GM18511 (cell line): ENCODE data around the gene LARGE2.

Source experiments
- ATAC-seq: cut with Tn5 transposase; IDR thresholded peaks from one replicate; pipeline ENCODE4 v1.9.1; 2021; ENCODE audit warnings: mild to moderate bottlenecking, moderate library complexity; ENCODE audit not compliant: unreplicated experiment

The LARGE2 gene

DNA sequence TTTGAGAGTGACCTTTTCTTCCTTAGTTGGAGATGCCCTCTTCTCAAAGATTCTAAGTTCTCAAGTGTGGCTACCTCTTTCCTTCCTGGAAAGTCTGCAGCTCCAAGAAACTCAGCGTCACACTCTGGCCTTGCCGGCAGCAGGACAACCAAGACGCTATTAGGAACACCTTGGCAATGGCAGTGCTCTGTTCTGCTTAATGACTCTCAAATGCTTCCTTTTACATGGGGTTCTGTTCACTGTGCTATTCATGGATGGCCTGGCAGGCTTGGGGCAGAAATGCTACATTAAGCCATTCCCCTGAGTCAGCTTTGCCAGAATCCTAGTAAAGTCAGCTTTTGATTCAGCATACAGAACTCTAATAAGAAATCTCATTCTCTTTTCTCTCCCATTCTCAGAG lies 25.9 kb downstream of the LARGE2 start:
- no peak for ATAC-seq

- ATAC-seq = no peak
Measured at GRCh38 chr11:45949992-45950407, 27.5 kb downstream of the LARGE2 start.

- ATAC-seq = no peak
Measured at GRCh38 chr11:45959851-45960250, 37.4 kb downstream of the LARGE2 start.

DNA sequence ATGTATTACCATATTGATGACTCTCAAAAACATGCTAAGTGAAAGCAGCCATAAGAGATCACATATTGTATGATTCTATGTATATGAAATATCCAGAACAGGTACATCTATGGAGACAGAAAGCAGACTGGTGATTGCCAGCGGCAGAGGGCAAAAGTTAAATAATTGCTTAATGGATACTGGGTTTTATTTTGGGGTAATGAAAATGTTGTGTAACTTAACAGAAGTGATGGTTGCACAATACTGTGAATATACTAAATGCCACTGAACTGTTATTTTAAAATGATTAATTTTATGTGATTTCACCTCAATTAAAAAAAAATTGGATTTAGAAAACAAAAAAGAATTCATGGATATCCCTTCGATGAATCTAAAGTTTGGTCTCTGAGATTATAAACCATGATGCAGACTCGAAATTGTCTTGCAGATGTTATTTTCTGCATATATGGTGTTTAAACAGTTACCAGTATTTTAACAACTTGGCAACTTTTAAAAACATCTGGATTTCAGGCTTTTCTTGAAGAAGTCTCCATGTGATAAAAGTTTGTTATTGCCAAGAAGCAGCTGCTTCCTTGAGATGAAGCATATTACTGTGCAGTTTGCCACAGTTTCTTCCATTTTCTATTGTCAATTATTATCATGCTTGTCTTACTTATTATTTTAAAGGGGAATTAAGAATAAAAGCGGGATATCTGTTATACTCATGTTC lies 38.1 kb downstream of the LARGE2 start:
- ATAC-seq = no peak

- ATAC-seq = no peak
Measured at GRCh38 chr11:45961751-45962240, 39.3 kb downstream of the LARGE2 start.

- peak; percentile 76 for ATAC-seq
Measured at GRCh38 chr11:45964911-45965389, 42.5 kb downstream of the LARGE2 start.

DNA sequence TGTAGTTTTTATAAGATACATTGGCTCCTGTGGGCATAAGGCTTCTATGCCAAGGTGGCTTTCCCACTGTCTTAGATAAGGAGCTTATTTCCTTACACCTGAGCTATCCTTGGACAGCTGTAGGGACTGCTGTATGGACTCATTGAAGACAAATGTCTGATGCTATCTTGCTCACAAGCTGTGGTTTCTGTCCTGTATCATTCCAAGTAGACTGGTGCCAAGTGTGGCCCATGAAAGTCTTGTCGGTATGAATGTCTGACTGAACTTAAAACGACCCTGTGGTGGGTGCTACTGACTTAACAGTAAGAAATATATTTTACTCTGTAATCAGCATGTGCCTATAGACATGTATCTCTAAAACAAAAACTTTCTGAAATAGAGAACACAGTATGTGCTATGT lies 45.0 kb downstream of the LARGE2 start:
- no peak for ATAC-seq

DNA sequence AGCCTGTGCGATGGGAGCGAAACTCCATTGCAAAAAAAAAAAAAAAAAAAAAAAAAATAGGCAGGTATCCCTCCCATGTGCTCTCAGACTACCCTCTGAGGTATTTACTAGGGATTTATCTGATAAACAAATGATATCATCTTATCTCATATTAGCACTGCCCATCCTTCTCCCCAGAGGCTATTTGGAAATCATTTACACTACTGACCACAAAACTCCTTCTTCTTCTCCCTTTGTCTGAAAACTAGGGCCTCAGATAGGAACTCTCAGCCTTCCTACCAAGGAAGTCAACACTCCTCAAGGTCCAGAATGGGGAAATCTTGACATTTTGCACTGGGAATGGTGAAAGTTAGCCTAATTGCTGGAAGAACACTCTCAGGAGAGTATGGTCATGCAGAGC lies 46.4 kb downstream of the LARGE2 start:
- ATAC-seq = no peak

- no peak for ATAC-seq
Measured at GRCh38 chr11:45973601-45974000, 51.1 kb downstream of the LARGE2 start.

DNA sequence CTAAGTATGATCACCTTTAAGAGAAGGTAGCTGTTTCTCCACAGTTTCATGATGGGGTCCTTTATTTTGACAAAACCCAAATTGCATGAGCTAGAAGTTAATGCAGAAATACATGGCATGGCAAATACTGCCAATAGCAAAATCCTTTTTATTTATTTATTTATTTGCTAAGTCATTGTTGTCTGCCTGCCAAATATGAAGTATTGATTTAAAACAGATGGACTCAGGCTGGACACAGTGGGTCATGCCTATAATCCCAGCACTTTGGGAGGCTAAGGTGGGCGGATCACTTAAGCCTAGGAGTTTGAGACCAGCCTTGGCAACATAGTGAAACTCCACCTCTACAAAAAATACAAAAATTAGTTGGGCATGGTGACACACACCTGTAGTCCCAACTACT lies 52.4 kb downstream of the LARGE2 start:
- no peak for ATAC-seq
